Mesendoderm (in vitro differentiated cells): ENCODE measurements around the gene ALDH7A1.
A peak's percentile ranks its signal among the peaks of the same experiment; 100 is the strongest.
"Not testable (repeated sequence)": the region's sequence is repeated elsewhere in the genome, so short reads cannot be mapped to it uniquely, and the experiment has no call there.

Experiments
- DNase-seq: peaks from one replicate; pipeline ENCODE4 v3.0.0; 2013
- H2AK5ac ChIP-seq: 2 replicates; pipeline ENCODE4 v1.6.1; 2013; ENCODE audit warnings: low read length, inconsistent platforms
- H2BK120ac ChIP-seq: 2 replicates; pipeline ENCODE4 v1.6.1; 2013; ENCODE audit warnings: low read depth, mild to moderate bottlenecking, low read length, moderate library complexity, mixed read lengths
- H2BK15ac ChIP-seq: replicated peaks from 2 replicates; pipeline ENCODE4 v1.6.1; 2013; ENCODE audit warnings: low read depth, mild to moderate bottlenecking, moderate library complexity
- H2BK5ac ChIP-seq: 2 replicates; pipeline ENCODE4 v1.6.1; 2013; ENCODE audit warnings: low read length, inconsistent platforms
- H3K18ac ChIP-seq: 2 replicates; pipeline ENCODE4 v1.6.1; 2013; ENCODE audit warnings: mild to moderate bottlenecking, low read length, mixed read lengths
- H3K23ac ChIP-seq: one replicate; pipeline ENCODE4 v1.6.1; 2013; ENCODE audit warnings: low read length
- H3K27ac ChIP-seq: 2 replicates; pipeline ENCODE4 v1.5.1; 2013; ENCODE audit warnings: low read depth, mild to moderate bottlenecking, inconsistent platforms, low read length, moderate library complexity
- H3K27me3 ChIP-seq: 2 replicates; pipeline ENCODE4 v1.6.1; 2013; ENCODE audit warnings: low read length, control low read depth, mild to moderate bottlenecking, inconsistent platforms; ENCODE audit not compliant: insufficient read depth, poor library complexity
- H3K36me3 ChIP-seq: 2 replicates; pipeline ENCODE4 v1.6.1; 2013; ENCODE audit warnings: low read length, inconsistent platforms; ENCODE audit not compliant: control insufficient read depth, insufficient read depth
- H3K4ac ChIP-seq: one replicate; pipeline ENCODE4 v1.6.1; 2013; ENCODE audit warnings: low read depth, mild to moderate bottlenecking, low read length, moderate library complexity
- H3K4me1 ChIP-seq: 2 replicates; pipeline ENCODE4 v1.6.1; 2013; ENCODE audit warnings: low read depth, low read length, inconsistent platforms; ENCODE audit not compliant: control insufficient read depth
- H3K4me2 ChIP-seq: 2 replicates; pipeline ENCODE4 v1.6.1; 2013; ENCODE audit warnings: low read length
- H3K4me3 ChIP-seq: 2 replicates; pipeline ENCODE4 v1.5.1; 2013; ENCODE audit warnings: mild to moderate bottlenecking, low read length
- H3K56ac ChIP-seq: one replicate; pipeline ENCODE4 v1.6.1; 2013; ENCODE audit warnings: low read length
- H3K79me1 ChIP-seq: 2 replicates; pipeline ENCODE4 v1.6.1; 2013; ENCODE audit warnings: low read length, inconsistent platforms
- H3K79me2 ChIP-seq: 2 replicates; pipeline ENCODE4 v1.6.1; 2013; ENCODE audit warnings: mild to moderate bottlenecking, low read length; ENCODE audit not compliant: control insufficient read depth, insufficient read depth
- H3K9ac ChIP-seq: 2 replicates; pipeline ENCODE4 v1.6.1; 2013; ENCODE audit warnings: low read length, inconsistent platforms
- H4K5ac ChIP-seq: one replicate; pipeline ENCODE4 v1.6.1; 2013; ENCODE audit warnings: low read length
- H4K8ac ChIP-seq: one replicate; pipeline ENCODE4 v1.6.1; 2013; ENCODE audit warnings: low read depth, mild to moderate bottlenecking, control low read depth, low read length, moderate library complexity
- WGBS: extraction: QIAGEN DNeasy Blood & Tissue Kit; methylation state at CpG from one replicate; pipeline ENCODE4 v1.1.7; 2013; ENCODE audit warnings: low lambda C conversion rate, missing lambda C conversion rate; ENCODE audit not compliant: insufficient coverage; ENCODE audit errors: extremely low coverage; 5-methylcytosine and 5-hydroxymethylcytosine counted together

ALDH7A1 gene

DNA sequence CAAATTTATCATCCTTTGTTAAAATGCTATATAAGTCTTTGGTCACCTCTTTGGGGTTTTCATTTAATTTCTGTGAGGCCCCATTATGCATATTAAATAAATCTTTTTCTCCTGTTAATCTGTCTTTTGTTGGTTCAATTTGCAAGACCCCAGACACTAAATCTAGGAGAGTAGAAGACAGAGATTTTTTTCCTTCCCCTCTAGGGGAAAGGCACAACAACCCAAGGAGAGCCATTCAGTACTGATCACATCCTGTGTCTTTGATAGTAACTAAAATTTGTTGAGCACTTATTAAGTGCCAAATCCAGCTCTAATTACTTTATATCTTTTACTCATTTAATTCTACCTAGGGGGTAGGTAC lies 74.4 kb downstream of the ALDH7A1 start:
- Histone ChIP-seq H3K79me1 (no peaks in the 10 kb centered on the region), H2BK15ac (no peak overlapping the region), H2BK5ac (no peak overlapping the region), H3K79me2 (no peaks in the 10 kb centered on the region), H3K27ac (no peak overlapping the region), H3K56ac (no peak overlapping the region), H2AK5ac (no peak overlapping the region), H4K8ac (no peak overlapping the region), H3K9ac (no peak overlapping the region), H3K18ac (no peak overlapping the region), H3K36me3 (no peaks in the 10 kb centered on the region), H3K23ac (no peak overlapping the region), H3K4me3 (no peak overlapping the region), H3K4me2 (no peak overlapping the region), H3K4ac (no peak overlapping the region), H2BK120ac (no peak overlapping the region), H3K27me3 (no peaks in the 10 kb centered on the region), H4K5ac (no peak overlapping the region), H3K4me1 (no peaks in the 10 kb centered on the region)
- no peak for DNase-seq

DNA sequence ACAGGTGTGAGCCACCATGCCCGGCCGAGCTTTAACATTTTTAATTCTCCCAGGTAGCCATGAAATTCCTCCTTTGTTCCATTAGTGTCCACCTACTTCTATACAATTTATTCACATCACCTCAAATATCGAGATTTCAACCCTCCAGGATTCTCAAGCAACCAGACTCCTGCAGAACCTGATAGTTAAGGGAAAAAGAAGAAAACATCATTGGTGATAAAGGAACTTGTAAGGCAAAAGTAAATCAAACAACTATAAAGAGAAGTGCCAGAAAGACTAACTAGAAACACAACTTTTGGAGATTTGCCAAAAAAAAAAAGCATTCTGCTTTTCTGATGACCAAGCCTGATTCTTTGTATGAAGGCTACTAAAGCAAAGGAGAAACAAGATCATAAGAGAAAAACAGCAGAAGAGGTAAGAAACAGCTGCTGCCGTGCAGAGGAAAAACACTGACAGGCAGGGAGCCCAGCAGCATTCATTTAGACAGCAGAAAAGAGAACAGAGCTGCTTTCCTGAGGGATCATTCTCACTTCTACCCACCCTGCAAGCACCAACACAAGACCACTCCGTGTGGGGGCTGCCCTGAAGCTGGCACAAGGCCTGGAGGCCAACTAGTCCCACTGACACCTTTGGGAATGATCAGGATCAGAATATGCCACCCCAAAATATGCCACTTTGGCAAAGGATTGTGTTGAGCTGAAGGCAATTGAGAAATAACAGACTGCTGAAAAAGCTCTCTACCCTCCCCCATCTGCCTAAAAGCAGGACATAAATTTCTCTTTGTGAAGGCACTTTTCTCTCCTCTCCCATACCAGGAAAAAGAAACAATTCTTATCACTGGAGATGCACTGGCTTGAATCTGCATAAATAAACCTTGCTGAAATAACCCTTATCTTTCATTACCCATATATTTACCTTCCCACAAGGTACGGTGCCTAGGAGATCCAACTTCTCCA lies 75.1 kb downstream of the ALDH7A1 start:
- DNase-seq: no peak
- no peak overlapping the region for H3K4me3 ChIP-seq
- no peaks in the 10 kb centered on the region for H3K4me1 ChIP-seq

GRCh38 chr5:126519223-126519622 lies 75.8 kb downstream of the ALDH7A1 start:
- H3K27me3 ChIP-seq, H3K18ac ChIP-seq, H3K9ac ChIP-seq, H3K79me2 ChIP-seq, H2BK5ac ChIP-seq, H3K36me3 ChIP-seq, H3K27ac ChIP-seq, H2AK5ac ChIP-seq, H3K4me3 ChIP-seq, H3K4ac ChIP-seq, DNase-seq, H2BK120ac ChIP-seq, H3K4me1 ChIP-seq, H3K23ac ChIP-seq, H2BK15ac ChIP-seq, H4K8ac ChIP-seq, H3K79me1 ChIP-seq, H3K4me2 ChIP-seq, H4K5ac ChIP-seq, H3K56ac ChIP-seq: not testable (repeated sequence)
- no CpG with 5 or more reads among the region's 4 CpGs for WGBS

More for the DNA sequence above, 75.1 kb downstream of the ALDH7A1 start:
- Histone ChIP-seq H4K8ac (no peak overlapping the region), H2BK120ac (no peak overlapping the region), H3K23ac (no peak overlapping the region), H3K27me3 (no peaks in the 10 kb centered on the region), H3K36me3 (no peaks in the 10 kb centered on the region), H3K56ac (no peak overlapping the region), H3K27ac (no peak overlapping the region), H3K18ac (no peak overlapping the region), H3K4ac (no peak overlapping the region), H2AK5ac (no peak overlapping the region), H2BK15ac (no peak overlapping the region), H2BK5ac (no peak overlapping the region), H4K5ac (no peak overlapping the region), H3K4me2 (no peak overlapping the region), H3K9ac (no peak overlapping the region), H3K79me2 (no peaks in the 10 kb centered on the region), H3K79me1 (no peaks in the 10 kb centered on the region)
- 100% methylated on average over 1 of the region's 6 CpGs for WGBS

- Histone ChIP-seq H3K9ac (no peak overlapping the region), H3K18ac (no peak overlapping the region), H3K79me1 (no peaks in the 10 kb centered on the region), H2BK5ac (no peak overlapping the region), H4K8ac (no peak overlapping the region), H2BK15ac (no peak overlapping the region), H2BK120ac (no peak overlapping the region), H3K36me3 (no peaks in the 10 kb centered on the region), H3K27ac (no peak overlapping the region), H2AK5ac (no peak overlapping the region), H3K4ac (no peak overlapping the region), H4K5ac (no peak overlapping the region), H3K4me1 (no peaks in the 10 kb centered on the region), H3K56ac (no peak overlapping the region), H3K4me2 (no peak overlapping the region), H3K4me3 (no peak overlapping the region), H3K27me3 (no peaks in the 10 kb centered on the region), H3K79me2 (no peaks in the 10 kb centered on the region), H3K23ac (no peak overlapping the region)
- DNase-seq: no peak
These were observed 78.2 kb downstream of the ALDH7A1 start for GRCh38 chr5:126516852-126517251.

DNA sequence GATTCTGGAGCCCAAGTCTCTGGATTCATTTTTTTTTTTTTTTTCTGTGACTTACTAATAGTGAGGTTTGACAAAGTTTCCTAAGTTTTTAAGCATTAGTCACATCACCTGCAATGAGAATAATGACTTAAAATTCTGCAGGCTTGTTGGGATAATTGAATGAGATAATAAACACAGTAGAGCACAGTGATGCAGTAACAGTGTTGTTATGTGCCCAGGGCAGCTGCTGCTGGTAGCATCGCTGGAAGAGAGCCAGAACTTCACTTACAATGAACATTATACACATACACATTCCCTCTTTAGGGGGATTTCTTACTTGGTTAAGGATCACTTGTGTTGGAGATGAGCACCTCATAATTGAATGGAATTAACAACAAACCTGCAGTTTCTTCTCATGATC lies 78.9 kb downstream of the ALDH7A1 start:
- Histone ChIP-seq H3K56ac (no peak overlapping the region), H2BK5ac (no peak overlapping the region), H4K8ac (no peak overlapping the region), H2BK15ac (no peak overlapping the region), H3K4me3 (no peak overlapping the region), H3K23ac (no peak overlapping the region), H3K9ac (no peak overlapping the region), H3K4ac (no peak overlapping the region), H3K18ac (no peak overlapping the region), H3K27me3 (no peaks in the 10 kb centered on the region), H3K4me1 (no peaks in the 10 kb centered on the region), H3K79me2 (no peaks in the 10 kb centered on the region), H2AK5ac (no peak overlapping the region), H2BK120ac (no peak overlapping the region), H3K27ac (no peak overlapping the region), H3K4me2 (no peak overlapping the region), H3K79me1 (no peaks in the 10 kb centered on the region), H4K5ac (no peak overlapping the region), H3K36me3 (no peaks in the 10 kb centered on the region)
- no CpG with 5 or more reads among the region's 1 CpG for WGBS
- no peak for DNase-seq

DNA sequence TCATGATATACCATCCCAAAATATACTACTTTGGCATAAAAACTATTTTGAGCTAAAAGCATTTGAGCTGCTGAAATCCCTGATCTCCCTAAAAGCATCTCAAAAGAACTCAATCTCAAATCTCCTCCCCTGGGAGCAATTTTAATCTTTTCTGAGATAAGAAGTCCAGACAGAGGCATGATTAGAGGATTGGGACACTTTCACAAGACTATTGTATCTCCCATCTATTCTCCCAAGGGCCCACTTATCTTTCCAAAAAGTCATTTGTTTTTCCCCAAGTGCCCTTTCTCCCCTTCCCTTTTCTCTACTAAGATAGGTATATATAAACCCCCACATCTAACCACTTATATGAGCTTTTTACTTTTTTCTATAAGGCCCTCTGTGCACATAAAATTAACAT lies 79.7 kb downstream of the ALDH7A1 start:
- Histone ChIP-seq H3K79me2 (no peaks in the 10 kb centered on the region), H3K4me1 (no peaks in the 10 kb centered on the region), H3K36me3 (no peaks in the 10 kb centered on the region), H3K4me2 (no peak overlapping the region), H2AK5ac (no peak overlapping the region), H3K18ac (no peak overlapping the region), H3K27ac (no peak overlapping the region), H3K56ac (no peak overlapping the region), H3K23ac (no peak overlapping the region), H3K4me3 (no peak overlapping the region), H4K5ac (no peak overlapping the region), H2BK15ac (no peak overlapping the region), H2BK5ac (no peak overlapping the region), H4K8ac (no peak overlapping the region), H3K9ac (no peak overlapping the region), H3K79me1 (no peaks in the 10 kb centered on the region), H3K27me3 (no peaks in the 10 kb centered on the region), H2BK120ac (no peak overlapping the region), H3K4ac (no peak overlapping the region)
- DNase-seq: peak; percentile 67
